NCI-H1048 (cell line): ENCODE measurements around the gene ADAMTS2.

Experiments
- DNase-seq: peaks from one replicate; lab custom pipeline; 2025; lab: John Stamatoyannopoulos, UW

ADAMTS2 gene

GRCh38 chr5:179371681-179372680, 26.7 kb upstream of the ADAMTS2 start:
- DNase-seq: no peak

- no peak for DNase-seq
Observed at GRCh38 chr5:179371121-179371510, 25.9 kb upstream of the ADAMTS2 start.

- DNase-seq: no peak
Observed at GRCh38 chr5:179370490-179371120, 25.3 kb upstream of the ADAMTS2 start.

GRCh38 chr5:179369530-179369884, 24.2 kb upstream of the ADAMTS2 start:
- DNase-seq: no peak

GRCh38 chr5:179368806-179369529, 23.7 kb upstream of the ADAMTS2 start:
- DNase-seq: no peak

- no peak for DNase-seq
Observed at GRCh38 chr5:179368126-179368805, 23.0 kb upstream of the ADAMTS2 start.

GRCh38 chr5:179367491-179367890, 22.2 kb upstream of the ADAMTS2 start:
- DNase-seq: no peak

GRCh38 chr5:179362355-179362754, 17.1 kb upstream of the ADAMTS2 start:
- DNase-seq: no peak

GRCh38 chr5:179361037-179361603, 15.9 kb upstream of the ADAMTS2 start:
- DNase-seq: no peak

GRCh38 chr5:179357031-179357430, 11.8 kb upstream of the ADAMTS2 start:
- DNase-seq: no peak

- DNase-seq: no peak
Observed at GRCh38 chr5:179355976-179356974, 11.0 kb upstream of the ADAMTS2 start.

- no peak for DNase-seq
Observed at GRCh38 chr5:179354305-179354882, 9.1 kb upstream of the ADAMTS2 start.

GRCh38 chr5:179348843-179349242, 3.6 kb upstream of the ADAMTS2 start:
- no peak for DNase-seq

GRCh38 chr5:179348011-179348530, 2.8 kb upstream of the ADAMTS2 start:
- DNase-seq: no peak

GRCh38 chr5:179347581-179347980, 2.3 kb upstream of the ADAMTS2 start:
- no peak for DNase-seq

- no peak for DNase-seq
Observed at GRCh38 chr5:179346875-179347274, 1.6 kb upstream of the ADAMTS2 start.

GRCh38 chr5:179346401-179346800, 1.1 kb upstream of the ADAMTS2 start:
- DNase-seq: no peak

- DNase-seq: no peak
Observed at GRCh38 chr5:179345183-179345432, 153 bp downstream of the ADAMTS2 start.

- DNase-seq: no peak
Observed at GRCh38 chr5:179344431-179345182, 654 bp downstream of the ADAMTS2 start.
